GM19025 (cell line): ENCODE data around the gene CCDC136.

Experiments used
- ATAC-seq: cut with Tn5 transposase; IDR thresholded peaks from one replicate; pipeline ENCODE4 v1.9.1; 2021; ENCODE audit warnings: mild to moderate bottlenecking, low read depth, moderate library complexity; ENCODE audit not compliant: unreplicated experiment

Gene CCDC136

DNA sequence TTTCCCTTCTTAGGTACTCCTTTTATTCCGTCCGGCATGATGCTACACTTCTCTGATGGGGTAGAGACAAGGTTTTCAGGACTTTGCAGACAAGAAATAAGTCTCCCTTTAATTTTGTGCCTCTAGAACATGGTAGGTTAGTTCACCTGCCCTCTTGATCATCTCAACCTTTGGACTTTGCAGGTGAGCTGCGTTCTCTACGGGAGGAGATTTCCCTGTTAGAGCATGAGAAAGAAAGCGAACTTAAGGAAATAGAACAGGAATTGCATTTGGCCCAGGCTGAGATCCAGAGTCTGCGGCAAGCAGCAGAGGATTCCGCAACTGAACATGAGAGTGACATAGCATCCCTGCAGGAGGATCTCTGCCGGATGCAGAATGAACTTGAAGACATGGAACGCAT is 9.2 kb downstream of the CCDC136 start:
- no peak for ATAC-seq

DNA sequence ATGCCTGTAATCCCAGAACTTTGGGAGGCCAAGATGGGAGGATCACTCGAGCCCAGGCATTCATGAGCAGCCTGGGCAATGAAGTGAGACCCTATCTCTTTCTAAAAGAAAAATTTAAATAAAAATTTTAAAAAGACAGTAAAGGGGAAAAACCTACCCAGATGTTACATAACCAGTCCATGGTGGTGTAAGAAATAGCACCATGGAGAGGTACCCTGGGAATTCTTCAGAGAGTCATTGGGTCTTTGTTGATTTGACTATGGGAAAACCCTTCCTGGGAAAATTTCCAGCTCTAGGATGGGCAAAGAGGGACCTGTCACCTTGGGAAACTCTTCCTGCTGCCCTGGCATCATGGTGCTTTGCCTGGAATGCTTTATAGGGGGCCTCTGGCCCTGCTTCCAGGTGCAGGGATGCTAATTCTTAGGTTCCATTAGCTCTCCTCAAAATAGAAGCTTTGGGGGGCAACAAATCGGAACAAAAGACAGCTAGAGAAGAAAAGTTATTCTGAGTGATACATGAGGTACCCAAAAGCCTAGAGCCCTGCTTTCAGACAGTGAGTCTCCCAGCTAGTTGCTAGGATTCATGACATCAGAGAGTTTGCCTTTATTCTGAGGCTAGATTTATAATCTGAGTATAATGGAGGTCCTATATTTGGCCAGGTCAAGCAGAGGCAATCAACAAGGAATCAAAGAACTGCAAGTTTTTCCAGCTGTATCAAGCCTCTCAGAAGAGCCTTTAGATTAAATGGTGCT is 10.1 kb downstream of the CCDC136 start:
- no peak for ATAC-seq

DNA sequence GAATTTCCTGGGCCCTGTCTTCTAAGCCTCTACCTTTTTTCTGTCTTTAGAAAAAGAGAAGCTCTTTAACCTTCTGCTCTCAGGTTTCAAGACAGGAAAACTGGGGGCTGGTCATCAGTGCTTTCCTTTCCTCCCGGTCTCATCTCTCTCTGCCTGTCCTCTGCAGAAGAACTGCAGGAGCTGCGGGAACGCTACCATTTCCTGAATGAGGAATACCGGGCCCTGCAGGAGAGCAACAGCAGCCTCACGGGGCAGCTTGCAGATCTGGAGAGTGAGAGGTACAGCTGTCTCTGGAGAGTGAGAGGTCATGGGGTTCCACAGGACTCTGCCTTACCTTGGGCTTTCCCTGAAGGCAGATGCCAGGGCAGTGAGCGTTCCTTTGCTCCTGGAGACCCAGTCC is 12.7 kb downstream of the CCDC136 start:
- no peak for ATAC-seq

DNA sequence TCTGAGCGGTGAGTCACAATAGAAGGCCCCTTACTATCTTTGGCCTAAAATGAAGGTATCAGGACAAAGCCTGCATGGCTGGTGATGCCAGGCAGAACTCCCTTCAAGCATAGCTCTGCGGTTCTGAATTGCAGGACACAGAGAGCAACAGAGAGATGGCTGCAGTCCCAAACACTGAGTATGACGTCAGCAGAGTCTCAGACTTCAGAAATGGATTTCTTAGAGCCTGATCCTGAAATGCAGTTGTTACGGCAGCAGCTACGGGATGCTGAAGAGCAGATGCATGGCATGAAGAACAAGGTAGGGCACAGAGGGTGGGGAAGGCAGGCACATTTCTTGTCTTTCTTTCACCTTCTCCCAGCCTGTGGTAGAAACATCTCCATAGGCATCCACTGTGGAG is 13.5 kb downstream of the CCDC136 start:
- no peak for ATAC-seq

DNA sequence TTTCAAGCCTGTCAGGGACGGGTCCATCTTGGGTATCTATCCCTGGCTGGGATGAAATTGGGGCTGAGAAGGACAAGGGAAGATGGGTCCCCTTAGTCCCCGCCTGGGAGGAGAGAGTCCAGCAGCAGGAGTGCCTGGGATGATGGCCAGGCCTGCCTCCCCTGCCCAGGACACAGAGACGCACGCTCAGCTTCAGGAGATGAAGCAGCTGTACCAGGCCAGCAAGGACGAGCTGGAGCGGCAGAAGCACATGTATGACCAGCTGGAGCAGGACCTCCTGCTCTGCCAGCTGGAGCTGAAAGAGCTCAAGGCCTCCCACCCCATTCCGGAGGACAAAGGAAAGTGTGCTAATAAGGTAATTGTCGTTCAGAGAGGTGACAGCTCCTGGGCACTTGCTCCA is 15.4 kb downstream of the CCDC136 start:
- ATAC-seq = no peak

DNA sequence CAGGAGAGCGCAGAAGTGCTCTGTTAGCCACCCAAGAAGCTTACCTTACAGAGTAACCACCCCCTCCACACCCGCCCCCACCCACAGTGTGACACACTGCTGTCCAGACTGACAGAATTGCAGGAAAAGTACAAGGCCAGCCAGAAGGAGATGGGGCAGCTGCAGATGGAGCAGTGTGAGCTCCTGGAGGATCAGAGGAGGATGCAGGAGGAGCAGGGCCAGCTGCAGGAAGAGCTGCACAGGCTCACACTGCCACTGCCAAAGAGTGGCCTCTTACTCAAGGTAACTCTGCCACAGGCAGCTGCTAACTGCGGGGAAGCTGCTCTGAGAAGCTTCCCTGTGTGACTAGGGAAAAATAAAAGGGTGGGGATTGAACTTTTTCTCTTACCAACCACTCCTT is 17.6 kb downstream of the CCDC136 start:
- no peak for ATAC-seq

DNA sequence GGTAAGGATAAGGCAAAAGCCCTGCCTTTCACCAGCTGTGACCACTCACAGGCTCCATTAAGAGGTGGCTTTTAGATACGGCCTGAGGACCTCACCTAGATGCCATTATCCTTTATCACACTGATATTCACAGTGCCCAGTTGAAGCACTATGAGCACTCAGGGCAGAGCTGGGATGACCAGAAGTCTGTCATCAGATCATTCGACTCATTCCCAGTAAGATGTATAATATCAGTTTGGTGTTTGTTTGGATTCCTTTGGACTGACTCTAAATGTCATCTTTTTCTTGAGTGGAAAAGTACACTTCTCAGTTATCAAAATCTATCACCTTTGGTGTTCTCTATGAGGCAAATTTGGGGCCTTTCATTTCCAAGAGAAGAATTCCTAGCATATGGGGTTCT is 18.7 kb downstream of the CCDC136 start:
- no peak for ATAC-seq

DNA sequence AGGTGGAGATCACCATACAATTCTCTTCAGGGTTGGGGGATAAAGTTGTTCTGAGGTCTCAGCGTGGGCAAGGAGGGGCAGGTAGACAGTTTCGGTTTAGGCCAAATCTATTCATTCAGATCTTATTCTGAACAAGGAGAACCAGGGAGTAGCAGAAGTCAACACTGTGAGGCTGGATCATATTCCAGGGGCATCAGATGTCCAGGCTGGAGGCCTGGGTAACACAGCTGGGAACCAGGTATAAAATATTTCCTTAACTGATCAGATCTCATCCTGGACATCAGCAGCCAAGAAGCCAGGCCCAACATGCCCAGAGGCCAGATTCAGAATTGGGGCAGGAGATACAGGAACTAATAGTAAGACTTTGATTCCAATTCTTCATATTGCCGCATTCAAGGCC is 19.2 kb downstream of the CCDC136 start:
- ATAC-seq = no peak

DNA sequence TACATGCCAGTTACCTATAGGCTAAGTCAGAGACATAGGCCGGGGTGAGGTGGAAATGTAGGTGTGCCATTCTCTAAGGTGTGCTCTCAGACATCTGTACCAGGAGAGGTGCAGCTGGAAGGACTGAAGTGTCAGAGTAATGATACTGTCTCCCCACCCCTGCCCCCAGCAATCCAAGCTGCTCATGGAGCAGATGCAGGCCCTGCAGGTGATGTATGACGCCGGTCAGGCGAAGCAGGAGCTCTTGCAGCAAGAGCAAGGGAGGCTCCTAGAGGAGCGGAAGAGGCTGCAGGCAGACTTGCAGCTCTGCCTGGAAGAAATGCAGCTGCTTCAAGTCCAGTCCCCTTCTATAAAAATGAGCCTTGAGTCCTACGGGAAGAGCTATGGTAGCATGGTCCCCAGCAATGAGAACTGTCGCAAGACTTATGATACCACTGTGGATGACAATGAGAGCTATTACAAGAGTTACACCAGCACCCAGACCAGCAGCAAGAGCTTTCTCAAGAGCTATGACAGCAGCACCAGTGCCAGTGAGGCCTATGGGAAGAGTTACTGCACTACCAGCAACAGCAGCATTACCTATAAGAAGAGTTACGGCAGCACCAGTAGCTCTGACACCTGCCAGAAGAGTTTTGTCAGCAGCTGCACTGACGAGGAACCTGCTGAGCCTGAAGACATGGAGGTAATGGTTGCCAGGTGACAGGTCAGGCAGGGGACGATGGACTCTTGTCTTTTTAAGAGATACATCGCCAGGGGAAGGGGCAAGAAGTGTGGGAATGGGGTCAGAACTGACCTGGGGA is 20.1 kb downstream of the CCDC136 start:
- no peak for ATAC-seq

DNA sequence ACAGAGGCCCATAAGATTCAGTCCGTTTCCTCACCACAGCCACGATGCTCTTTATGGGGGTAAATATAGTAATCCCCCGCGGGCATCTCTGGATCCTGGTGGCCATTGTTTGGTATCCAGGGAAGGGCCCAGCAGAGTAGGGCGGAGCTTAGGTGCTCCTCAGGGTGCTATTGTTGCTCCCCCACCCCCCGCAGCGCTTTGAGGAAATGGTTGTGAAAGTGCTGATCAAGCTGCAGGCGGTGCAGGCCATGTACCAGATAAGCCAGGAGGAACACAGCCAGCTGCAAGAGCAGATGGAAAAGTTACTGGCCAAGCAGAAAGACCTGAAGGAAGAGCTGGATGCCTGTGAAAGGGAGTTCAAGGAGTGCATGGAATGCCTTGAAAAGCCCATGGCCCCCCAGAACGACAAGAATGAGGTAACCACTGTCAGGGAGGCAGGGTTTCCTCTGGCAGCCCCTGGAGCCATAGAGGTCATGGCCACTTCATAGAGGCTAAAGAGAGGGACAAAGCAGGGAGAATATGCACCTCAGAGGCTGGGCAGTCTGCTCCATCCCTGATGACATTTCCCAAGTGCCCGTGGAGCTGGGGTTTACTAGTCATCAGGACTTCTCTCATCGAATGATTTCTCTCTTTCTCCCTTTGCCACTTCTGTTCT is 20.9 kb downstream of the CCDC136 start:
- no peak for ATAC-seq

DNA sequence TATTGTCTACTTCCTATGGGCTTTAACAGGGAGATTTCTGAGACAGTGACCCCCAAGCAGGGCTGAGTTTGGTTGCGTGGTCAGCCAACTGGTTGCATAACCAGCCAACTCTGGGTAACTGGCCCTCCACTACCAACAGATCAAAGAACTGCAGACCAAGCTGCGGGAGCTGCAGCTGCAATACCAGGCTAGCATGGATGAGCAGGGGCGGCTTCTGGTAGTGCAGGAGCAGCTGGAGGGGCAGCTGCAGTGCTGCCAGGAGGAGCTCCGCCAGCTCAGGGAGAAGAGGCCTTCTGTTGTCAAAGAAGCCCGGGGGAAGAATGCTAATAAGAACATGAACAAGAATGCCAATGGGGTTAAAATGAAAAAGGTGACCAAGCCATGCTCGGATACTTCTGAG is 22.7 kb downstream of the CCDC136 start:
- no peak for ATAC-seq

DNA sequence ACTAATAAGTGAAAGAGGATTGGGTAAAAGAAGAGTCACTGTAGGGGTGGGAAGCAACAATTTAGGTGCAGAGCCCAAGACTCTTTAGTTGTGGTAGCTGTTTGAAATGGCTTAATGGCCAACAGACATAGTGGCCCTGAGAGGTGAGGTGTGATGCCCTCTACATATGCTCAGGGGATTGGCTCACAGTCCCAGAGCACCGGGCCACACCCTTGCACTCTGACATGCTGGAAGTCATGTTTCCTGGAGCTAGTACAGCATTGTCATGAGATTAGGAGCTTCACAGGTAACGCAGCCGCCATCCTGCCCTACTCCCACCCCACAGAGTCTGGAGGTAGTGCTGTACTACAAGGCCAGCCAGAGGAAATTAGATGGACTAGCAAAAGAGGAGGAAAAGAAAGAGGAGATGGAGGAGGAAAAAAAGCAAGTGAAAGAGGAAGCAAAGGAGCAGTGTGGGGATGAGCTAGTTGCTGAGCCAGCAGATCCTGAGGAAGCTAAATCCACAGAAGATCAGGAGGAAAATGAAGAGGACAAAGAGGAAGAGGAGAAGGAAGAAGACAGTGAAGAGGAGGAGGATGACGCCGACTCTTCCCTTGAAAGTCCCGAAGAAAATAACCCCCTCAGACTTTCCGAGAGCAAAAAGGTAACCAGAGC is 23.6 kb downstream of the CCDC136 start:
- no peak for ATAC-seq

DNA sequence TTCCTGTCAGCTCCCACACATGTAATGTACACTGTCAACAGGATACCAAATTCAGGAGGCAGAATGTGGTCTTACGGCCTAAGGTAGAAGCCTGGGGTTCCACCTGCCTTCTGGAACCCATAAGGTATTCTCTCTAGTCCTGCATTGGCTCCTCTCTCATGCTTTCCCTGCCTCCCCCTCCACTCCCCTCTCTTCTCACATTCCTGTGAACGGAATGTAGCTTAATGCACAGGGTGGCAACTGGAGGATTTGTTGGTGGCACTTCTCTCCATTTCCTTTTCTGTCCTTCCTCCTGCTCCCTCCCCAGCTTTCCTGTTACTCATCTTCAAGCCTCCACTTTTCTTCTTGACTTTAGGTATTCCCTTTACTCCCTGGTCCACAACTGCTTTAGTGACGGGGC is 26.9 kb downstream of the CCDC136 start:
- ATAC-seq = no peak

DNA sequence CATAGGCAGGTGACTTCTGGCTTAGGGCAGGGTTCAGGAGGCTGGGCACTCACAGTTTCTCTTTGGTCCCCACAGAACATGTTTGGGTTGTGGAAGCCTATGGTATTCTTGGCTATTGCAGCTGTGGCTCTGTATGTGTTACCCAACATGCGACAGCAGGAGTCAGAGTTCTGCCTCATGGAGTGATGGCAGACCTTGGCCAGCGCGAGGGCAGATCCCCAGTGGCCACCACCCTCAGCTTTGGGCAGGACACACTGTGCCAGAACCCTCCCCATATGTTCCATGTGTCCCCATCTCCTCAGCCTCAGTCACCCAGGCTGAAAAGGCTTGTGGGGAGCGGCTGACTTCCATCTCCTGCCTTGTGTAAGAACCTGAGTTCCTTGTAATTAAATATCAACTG is 30.0 kb downstream of the CCDC136 start:
- no peak for ATAC-seq

DNA sequence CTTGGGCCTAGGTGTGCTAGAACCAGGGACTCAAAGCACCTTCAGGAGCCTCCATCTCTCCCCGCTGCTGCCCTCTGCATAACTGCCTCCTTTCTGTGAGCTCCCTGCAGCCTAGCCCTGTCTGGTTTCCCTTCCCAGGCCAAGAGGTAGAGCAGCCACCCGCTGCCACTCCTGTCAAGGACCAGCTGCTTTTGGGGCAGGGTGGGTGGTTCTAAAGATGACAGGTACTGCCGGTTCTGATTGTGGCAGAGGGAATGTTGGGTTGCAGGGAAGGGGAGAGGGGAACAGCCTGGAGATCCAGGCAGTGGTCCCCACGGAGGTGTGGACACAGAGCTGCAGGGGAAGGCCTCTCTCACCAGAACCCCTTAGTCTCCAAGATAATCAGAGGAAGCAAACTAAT is 34.7 kb downstream of the CCDC136 start:
- ATAC-seq = no peak

DNA sequence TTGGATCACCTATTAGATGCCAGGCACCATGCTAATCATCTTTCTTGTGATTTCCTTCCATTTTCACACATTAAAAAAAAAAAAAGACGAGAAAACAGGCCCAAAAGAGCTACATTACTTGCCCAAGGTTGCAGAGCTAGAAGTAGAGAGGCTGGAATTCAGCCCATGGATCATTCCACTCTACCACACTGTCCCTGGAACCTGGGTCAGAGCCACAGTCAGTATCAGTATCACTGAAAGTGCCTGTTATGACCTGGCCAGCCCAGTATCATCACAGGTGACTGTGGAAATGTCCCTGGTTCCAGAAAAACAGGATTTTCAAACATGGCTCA is 35.1 kb downstream of the CCDC136 start:
- no peak for ATAC-seq

DNA sequence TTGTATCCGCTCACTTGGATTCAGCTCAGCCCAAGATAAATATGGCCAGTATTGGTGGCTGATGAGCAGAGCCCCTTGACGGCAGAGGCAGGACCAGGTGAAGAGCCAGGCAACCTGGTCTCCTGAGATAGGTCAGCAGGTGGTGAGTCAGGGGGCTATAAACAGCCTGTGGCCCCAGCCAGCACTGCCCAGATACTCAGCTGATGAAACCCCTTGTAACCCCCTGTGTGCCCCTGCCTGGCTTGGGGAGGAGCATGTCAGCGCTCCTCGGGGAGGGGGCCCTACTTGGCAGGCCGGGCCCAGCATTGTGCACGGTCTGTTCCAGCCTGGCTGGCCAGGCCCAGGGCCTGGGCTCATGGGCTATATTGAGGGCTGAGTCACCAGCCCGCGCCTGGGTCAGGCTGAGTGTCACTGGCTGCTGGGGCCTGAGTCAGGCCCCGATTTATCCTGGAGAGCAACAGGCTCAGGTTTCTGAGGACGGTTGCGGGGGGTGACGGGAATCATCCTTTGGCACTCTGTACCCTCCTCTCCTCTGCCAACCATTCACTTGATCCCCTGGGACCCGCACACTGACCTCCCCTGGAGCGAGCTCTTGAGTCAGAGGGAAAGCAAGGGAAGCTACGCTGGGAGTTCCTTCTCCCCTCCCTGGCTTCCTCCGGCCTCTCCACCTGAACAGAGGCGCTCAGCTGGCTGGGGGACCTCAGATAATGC is 35.6 kb downstream of the CCDC136 start:
- ATAC-seq = no peak

DNA sequence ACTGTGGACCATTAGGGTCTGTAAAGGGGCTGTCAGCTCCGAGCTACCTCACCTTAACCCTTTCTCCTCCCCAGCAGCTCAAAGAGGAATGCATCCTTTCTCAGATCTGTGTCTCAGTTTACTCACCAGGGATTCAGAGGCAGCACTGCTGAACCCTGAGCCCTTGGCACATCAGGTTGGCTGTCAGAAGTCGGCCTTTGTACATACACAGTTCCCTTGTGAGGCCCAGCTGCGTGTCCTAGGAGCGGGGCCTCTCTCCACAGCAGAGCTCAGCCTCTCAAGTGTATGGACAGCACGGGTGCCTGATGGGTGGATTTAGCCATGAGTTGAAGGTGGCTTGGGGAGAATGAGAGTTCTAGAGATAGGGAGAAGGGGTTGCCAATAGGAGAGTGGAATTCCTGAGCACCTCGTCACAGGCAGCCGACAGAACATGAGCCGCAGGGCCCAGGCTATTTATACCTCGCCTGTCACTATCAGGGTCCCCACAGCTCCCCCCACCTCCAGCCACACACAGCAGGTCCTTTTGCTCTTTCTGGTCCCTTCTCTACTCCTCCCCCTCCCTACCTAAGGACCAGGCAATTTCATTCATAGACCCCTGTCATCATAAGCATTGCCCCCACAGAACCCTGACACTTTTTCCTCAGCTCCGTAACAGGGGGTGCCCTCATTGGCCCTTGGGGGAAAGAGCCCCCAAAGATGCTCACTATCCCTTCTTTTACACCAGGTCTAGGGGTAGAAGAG is 36.4 kb downstream of the CCDC136 start:
- no peak for ATAC-seq

DNA sequence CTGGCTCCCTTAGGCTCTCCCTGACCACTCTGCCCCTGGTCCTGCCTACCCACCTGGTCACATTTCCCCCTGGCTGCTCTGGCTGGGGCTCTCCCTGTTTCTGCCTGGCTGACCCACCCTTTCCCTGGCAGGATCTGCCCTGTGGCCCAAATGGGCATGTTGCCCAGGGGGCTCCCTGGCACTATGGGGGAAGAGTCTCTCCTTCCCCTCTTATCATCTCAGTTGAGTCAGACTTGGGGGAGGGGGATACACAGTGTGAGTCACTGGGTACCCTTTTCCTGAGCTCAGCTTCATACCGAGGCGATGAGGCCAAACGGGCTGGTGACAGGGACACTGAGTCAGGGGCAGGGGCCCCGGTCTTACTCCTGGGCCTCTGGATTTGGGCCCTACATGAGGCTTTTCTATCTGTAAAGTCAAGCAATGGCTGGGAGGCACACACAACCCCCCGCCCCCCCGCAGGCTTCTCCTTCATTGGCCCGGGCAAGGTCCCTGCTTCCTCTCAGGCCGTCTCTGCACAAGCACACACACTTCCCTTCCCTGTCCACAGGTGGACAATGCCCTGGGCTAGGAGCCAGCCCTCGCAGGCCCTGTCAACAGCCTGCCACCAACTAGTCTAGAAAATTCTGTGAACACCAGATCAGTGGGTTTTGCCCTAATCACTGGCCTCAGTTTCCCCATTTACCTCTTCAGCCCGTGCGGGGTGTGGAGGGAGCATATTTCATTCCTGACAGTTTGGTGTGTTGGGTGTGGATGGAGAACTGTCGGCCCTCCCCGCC is 37.8 kb downstream of the CCDC136 start:
- no peak for ATAC-seq
